NCI-H345 (cell line): ENCODE results near the gene CELF4.

Source experiments
- DNase-seq: peaks from one replicate; lab custom pipeline; 2025; lab: John Stamatoyannopoulos, UW

Gene CELF4

DNA sequence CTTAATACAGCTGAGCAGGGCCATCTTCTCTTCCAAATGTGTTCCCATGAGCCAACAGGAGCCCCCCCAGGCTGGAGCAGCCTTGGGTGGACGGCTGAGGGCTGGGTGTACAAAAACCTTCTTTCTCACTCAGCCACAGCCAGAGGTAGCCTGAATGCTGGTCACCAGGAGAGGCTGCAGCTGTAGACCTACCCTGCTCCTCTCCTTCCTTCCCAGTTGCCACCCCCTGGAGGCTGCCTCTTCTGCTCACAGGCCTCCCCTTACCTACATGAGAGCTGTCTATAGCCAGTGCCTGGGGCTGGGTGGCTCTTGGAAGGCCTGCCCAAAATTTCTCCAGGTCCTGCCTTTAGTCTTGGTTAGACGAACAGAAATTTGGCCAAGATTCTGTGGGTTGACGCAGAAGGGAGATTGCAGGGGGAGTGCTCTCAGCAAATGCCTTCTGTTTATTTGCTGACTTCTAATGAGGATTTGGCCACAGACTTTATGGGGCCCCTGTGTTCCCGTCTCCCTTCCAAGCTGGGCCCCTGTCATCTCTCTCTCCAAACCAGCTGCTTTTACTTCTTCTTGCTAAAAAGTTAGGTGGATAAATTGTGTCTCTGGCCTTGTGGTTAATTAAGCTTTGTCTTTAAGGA lies 18.3 kb downstream of the CELF4 start:
- DNase-seq: no peak

DNA sequence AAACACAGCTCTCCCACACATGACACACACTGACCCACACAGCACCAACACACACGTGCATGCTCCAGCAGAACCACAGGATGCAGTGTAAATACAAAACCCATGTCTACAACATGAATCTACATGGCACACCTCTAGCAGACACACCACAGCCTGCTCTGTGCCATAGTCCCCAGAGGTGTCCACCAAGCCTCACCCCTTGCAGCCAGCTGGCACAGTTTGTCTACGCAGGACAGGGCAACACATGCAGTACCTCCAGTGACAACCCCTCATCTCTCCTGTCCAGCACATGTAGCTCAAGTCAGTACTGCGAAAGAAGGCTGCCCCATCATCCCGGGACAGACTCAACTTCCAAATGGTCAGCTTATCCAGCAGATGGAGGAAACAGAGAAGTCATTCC lies 18.9 kb downstream of the CELF4 start:
- DNase-seq: no peak

DNA sequence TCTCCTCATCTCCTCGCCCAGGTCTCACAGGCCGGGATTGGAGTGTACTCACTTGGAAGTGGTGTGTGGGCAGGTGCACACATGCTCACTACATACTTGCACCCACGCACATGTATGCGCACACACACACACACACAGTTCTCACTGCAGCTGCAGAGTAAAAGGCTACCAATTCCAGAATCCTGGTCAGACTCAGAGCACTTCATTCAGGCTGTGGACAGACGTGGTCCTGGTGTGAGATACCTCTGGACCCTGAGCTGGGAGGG lies 19.4 kb downstream of the CELF4 start:
- no peak for DNase-seq

DNA sequence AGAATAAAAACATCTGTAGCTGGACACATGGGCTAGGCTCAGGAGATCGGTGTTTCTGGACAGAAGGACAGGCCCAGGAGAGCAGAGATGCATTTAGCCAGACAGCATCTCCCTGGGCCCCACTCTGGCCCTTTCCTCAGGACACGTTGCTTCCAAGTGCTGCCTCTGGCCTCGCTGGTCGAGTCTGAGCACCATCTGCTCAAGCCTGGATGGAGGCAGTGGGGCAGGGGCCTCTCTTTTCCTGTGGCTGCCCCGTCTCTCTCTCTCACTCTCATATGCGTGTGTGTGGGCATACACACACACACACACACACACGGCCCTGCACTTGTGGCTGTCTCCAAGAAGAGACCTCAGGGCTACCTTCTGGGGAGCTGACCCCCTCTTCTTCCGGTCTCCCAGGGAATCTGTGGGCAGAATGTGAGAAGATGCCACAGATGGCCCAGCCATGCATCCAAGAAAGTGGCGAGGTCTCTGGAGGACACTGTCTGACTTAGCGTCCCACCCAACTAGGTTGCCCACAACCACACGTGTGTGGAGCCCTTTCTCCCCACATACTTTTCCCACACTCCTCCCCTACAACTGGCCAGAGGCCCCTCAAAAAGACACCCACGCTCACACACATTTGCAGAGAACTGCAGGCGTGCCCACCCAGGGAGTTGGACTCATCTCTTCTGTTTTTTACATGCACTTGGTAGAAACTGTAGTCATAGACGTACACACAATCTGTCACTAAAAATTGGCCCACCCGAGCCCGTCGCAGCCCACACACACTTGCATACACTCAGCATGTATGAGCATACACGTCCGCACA lies 19.9 kb downstream of the CELF4 start:
- DNase-seq: no peak

DNA sequence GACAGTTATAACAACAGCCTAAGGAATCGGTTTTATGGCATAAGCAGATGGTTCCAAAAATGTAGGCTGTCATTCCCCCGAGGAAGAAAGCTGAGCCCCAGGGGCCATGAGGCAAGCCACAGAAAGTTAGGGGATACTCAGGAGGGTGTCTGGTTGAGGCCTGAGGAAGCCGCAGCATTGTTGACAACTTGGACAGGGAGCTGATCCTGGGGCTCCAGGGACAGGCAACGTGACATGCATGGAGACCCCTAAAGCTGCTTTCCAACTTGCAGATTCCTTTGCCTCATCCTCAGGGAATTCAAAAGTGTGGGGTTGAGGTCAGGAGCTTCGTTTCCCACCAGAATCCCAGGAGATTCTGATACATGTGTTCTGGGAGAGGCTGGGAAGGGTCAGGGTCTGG lies 20.9 kb downstream of the CELF4 start:
- no peak for DNase-seq

DNA sequence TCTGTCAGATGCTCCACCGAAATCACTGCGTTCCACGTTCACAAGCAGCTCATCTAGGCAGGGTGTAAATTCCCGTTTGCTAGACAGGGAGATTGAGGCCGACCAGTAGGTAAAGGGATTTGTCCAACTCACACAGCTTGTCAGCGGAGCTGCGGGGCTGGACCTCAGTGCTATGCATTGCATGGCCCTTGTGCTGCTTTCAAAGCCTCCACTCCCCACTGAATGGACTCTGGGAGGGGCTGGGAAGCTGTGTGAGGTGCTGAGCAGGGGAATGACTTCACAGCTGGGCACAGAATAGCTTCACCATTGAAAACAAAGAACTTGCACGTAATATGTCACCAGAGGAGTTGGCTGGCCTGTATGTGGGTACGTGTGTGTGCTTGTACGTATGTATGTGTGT lies 21.4 kb downstream of the CELF4 start:
- no peak for DNase-seq

DNA sequence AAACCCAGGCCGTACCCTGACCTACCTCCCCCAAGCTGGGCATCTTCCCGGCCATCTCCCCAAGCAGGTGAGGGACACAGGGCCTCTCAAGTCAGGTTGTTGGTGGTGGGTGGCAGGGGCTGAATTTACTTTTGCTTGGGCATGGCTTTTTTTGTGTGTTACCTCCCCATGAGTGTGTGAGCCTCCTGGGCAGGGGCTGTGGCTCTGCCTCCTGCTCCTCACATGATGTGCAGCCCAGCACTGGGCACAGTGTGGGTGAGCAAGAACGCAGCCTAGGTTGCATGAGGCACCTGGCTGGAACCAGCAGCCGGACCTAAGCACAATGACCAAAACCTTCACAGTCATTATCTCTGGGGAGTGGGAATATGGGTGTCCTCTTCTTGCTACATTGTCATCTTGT lies 22.3 kb downstream of the CELF4 start:
- no peak for DNase-seq

DNA sequence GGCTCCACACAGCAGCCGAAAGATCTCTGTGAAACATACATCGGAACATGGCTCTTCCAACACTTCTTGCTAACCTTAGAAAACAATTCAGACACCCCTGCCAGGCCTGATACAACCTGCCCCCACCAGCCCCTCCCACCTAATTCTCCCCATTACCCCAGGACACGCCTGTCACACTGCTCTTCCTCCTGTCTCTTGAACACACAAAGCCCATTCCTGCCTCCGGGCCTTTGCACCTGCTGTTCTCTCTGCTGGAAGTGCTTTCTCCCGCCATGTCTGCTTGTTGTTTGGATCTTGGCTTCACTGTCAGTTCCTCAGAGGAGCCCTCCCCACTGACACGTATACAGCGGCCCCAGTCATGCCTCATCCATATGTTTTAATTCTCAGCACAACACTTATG lies 24.1 kb downstream of the CELF4 start:
- no peak for DNase-seq

DNA sequence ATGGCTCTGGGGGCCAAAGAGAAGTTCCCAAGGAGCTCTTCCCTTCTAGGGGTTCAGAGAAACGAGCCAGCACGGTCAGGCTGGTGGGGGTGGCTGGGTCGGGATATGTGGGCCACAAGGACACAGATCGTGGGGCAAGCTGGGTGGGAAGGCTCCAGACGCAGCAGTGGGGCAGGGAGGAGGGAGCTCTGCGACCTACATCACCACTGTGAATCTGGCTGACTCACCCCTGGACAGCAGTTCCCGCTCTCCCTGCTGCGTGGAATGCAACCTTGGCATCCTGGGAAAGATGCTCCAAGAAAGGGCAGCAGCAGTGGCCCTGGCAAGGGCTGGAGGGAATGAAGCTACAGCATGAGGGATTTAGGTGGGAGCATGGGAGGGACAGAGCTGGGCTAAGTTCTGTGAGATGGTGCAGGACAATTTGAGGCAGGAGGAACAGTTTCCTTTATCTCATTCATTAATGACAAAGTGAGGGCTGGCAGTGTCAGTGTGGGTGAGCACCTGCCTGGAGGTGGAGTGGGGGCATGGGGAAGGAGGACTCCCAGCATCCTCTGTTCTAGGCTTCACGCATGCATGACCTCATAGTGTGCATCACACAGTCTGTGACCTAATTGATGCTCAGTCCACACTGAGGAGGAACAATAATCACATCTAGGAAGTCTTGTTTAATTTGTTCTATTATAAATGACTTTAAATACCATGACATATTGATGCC lies 25.0 kb downstream of the CELF4 start:
- DNase-seq: no peak

DNA sequence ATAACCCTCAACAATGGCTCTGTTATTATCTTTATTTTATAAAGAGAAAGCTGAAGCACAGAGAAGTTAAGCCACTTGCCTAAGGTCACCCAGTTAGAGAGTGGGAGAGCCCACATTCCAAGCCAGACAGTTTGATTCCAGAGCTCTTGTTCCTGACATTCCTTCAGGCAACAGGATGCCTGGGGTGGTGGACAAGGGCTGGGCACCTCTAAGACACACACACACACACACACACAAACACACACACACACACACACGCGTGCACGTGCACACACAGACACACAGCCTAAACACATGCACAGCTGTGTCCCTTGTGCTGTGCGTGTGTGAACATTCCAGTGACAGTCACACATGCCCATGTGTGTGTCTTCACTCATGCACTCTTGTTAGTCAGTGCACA lies 26.4 kb downstream of the CELF4 start:
- no peak for DNase-seq

DNA sequence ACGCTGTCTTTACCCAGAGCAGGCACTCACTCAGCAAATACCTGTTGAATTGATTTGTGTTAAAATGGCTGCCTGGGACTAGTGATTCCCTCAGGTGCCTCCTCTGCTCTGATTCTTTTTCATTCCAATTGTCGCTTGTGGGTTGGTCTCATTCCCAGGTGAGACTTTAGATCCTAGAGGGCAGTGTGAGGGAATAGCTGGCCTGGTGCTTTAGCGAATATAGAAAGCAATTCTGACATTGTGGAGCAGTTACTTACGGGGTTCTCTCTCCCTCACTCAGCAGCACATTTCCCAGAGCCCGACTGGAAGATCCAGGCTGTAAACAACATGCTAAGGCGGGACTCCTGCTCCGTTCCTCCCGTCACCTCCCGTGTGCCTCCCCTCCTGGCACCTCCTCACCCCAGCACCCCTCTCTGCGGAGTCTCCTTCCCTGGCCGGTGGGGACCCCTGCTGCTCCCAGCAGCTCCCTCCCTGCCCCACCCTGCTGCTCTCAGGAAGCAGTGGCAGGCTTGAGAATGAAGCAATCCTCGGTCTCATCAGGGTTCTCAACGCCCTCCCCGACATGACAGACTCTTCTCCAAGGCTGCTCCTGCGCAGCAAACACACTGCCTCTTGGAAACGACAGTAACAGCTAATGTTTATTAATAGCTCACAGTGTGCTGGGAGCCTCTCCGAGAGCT lies 26.9 kb downstream of the CELF4 start:
- no peak for DNase-seq

DNA sequence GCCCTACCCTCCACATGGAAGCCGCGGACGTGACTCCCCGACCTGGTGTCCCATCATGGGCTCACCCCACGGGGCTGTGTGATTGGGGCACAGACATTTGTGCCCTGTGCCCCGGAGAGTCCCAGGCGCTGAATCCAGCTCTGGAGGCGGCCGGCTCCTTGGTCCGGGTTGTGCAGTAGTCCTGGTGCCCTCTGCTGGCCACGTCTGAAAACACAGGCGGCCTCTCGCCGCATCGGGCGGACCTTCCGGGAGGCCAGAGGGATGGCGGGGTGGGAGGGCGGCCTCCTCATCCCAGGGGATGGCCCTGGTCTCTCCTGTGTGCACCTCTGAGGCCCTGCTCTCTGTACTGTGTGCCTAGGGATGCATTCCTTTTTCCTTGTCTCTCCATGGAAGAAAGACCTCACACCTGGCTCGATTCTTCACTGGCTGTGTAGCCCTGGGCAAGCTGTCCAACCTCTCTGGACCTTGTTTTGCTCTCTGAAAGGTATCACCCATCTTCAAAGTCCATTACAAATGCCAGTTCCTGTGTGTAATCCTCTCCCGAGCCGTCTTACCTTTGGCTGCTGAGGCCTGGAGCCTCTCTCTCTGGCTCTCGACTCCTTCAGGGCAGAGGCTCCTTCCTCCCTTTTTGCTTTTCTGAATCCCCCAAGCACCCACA lies 27.6 kb downstream of the CELF4 start:
- DNase-seq: peak; percentile 58

DNA sequence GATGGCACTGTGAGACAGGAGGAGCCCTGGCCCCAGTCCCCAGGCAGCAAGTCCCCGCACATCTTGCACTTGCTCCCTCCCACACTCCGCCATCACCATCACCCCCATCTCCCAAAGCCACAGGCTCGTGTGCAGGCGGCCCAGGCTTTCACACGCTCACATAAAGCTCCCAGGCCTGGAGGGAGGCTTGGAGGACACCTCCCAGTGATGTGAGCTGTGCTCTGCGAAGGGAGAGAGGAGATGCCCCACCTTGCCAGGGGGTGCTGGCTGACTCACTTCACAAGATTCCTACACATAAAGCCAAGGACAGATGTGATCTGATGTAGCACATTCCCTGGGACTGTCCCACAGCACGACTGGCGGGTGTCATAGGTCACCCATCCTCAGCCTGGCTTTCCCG lies 28.9 kb downstream of the CELF4 start:
- no peak for DNase-seq

DNA sequence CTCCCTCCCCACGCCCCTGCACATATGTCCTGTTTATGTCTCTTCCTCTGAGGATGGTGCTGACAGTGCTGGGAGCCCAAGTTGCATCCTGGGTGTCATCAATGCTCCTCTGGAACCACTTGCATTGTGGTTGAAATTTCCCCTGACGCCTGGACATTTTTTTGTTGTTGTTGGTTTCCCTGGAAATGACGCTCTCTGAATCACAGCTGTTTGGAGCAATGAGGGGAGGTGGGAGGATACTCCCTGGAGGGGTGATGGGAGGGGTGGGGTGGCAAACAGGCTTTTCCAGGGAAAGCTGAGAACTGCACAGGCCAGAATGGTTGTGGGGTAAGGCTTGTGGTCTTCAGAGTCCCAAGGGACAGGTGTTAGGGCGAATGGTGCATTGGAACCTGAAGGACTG lies 29.6 kb downstream of the CELF4 start:
- DNase-seq: no peak

DNA sequence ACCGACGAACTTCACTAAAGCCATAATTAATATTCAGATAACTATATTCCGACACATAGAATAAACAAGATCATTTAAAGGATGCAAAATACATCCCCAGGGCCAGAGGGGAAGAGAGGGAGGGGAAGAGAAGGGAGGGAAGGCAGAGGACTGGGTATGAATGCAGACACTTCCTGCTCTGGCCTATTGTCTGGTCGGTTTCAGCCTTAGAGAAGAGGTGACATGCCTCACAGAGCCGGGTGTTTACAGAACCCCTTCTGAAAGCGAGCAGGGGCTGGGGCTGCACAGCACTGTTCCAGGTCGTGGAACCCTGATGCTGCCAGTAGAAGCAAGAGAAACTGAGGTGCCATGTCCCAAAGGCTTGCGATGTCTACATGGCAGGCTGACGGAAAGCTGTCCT lies 31.0 kb downstream of the CELF4 start:
- no peak for DNase-seq

DNA sequence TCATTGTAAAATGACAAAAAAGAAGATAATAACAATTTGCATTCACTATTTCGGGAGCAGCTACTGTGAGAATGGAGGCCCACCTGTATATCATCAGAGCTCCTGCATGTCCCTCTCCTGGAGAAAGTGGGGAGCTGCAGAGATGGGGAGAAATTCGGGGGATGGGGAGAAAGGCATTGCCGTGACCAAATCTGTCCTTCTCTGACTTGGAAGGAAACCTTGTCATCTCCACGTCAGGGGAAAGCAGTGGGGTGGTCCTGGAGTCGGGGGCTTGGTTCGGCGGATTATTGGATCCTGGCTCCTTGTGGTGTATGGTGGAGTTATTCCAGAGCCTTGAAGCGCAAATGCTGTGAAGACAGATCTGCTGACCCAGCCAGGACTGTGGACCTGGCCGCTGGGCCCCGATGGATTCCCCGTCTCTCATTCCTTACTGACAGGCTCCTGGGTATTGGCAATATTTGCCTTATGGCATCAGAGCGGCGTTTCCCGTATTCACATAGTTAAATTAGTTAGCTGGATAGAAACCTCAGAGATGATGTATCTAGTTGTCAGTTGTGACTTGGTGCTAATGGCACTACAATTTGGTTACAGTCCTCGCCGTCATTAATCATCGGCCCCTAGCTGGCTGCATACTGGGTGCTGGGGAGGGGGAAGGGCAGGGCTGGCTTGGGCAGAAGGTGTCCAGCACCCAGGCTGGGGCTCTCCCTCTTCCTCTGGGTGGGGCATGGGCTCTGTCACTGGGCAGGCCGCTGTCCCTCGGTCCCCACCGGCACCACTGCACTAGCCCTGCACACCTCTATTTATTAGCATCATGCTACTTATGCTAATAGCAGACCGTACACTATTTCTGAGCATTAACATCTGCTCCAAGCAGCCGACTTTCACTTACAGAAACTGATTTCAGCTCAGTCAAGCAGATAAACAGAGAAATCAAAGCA lies 31.7 kb downstream of the CELF4 start:
- no peak for DNase-seq

DNA sequence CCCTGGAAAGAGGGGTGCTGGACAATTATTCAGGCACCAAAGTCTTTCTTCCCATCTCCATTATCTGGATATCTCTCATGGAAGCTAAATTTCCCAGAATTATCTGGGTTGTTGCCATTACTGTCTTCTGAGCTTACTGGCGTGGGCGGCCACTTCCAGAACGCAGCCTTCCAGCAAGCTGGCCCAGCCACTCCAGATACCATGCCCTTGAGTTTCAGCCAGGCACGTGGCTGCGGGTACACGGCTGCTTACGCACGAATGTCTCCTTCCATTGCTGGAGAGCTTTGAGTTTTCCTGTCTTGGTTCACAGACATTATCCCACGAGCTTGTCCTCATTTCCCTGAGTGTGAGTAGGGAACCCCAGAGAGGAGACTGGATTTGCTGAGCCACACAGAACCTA lies 32.7 kb downstream of the CELF4 start:
- no peak for DNase-seq

DNA sequence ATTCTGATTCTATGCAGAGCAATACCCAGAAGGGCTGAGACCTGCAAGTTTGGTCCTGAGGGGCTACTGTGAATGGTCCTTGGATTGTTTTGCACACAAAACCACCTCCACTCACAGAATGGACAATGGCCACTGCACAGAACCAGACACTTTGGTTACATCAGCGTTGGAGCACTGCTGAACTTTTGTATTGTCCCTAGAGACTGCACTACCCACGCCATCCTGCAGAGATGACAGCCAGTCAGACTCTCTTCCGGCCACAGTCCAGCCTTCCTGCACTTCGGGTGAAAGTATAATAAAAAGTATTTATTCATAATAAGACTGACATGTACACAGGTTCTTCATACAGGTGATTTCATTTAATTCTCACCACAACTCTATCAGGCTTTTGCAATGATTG lies 35.7 kb downstream of the CELF4 start:
- DNase-seq: no peak

DNA sequence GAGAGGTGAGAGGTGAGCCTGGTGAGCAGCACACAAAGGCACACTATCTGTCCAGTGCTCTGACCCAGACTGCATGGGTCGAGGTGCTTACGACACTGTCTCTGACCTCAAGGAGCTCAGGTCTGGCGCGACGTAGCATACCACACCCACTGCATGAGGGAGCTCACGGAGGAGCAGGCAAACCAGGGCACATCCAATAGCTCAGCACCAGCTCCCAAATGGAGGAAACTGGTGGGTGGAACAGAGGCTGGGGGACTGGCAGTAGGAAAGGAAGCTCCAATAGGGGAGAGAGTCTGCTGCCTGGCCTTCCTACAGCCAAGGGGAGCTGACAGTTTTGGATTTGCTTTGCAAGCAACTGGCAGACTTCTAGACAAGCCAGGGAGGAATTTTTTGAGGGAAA lies 36.3 kb downstream of the CELF4 start:
- DNase-seq: no peak

DNA sequence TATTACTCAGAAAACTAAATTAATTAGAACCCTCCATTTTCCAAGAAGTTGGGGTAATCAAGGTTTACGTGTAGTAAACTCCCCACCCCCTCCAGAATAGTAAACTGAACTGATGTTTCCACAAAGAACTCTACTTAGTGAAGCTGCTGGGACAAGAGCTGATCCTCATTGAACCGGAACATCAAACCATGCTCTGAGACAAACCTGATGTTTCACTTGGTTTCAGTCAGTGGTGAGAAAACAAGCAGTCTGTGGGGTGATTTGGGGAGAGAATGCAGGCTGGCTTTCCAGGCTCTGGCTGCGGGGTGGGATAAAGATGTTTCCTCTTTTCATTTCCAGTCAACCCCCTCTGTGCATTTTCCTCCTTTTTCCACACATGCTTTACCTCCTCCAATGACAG lies 38.2 kb downstream of the CELF4 start:
- no peak for DNase-seq

DNA sequence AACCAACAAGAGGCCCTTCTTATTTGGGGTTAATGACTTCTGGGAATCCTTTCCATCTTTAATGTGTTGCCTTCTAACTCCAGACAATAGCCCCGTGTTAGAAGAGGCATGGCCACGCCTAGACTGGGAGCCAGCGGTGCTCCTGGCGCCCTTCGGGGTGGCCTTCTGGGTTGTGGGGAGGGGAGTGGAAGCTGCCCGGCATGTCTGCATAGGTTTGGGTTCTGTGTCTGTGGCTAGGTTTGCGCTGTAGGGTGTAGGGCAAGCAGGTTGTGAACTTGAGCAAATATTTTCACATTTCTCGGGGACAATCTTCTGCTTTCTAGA lies 40.4 kb downstream of the CELF4 start:
- no peak for DNase-seq
